CD14-positive monocyte (primary cell): ENCODE measurements around the gene NDUFA12. TPM values are rescaled to one million over a fixed set of nuclear protein-coding genes. Genes with fewer than 3 reads are reported as not detected.

ENCODE experiments used
- DNase-seq, 3 donors: peaks; one replicate each; pipeline ENCODE4 v3.0.0-alpha.2; 2011 to 2022
- H2AFZ ChIP-seq: 2 replicates; pipeline ENCODE4 v1.6.0; 2012; ENCODE audit warnings: mild to moderate bottlenecking, low read depth, low read length, inconsistent platforms; ENCODE audit not compliant: insufficient read depth, poor library complexity, severe bottlenecking
- H3K27ac ChIP-seq, 2 donors: 1 replicate in 1 of 2; 2 replicates in 1 of 2; pipeline ENCODE4 v1.5.1; 2012 to 2013; ENCODE audit warnings: low read length in 2 of 2, control low read depth in 1 of 2, inconsistent platforms in 1 of 2, low read depth in 1 of 2, mild to moderate bottlenecking in 1 of 2
- H3K27me3 ChIP-seq, 2 donors: one replicate each; pipeline versions ENCODE4 v1.6.0 to v1.6.1; 2011 to 2013; ENCODE audit warnings: low read length in 2 of 2; ENCODE audit not compliant: control insufficient read depth in 2 of 2, insufficient read depth in 2 of 2
- H3K36me3 ChIP-seq, 2 donors: replicated peaks in 1 of 2; 1 replicate in 1 of 2; 2 replicates in 1 of 2; pipeline versions ENCODE4 v1.5.1 to v1.6.1; 2012 to 2013; ENCODE audit warnings: low read length in 2 of 2, control low read depth in 1 of 2, inconsistent platforms in 1 of 2, mild to moderate bottlenecking in 1 of 2; ENCODE audit not compliant: insufficient read depth in 2 of 2, control insufficient read depth in 1 of 2
- H3K4me1 ChIP-seq, 2 donors: 1 replicate in 1 of 2; 2 replicates in 1 of 2; pipeline versions ENCODE4 v1.5.1 to v1.6.1; 2012 to 2013; ENCODE audit warnings: low read length in 2 of 2, control low read depth in 1 of 2, inconsistent platforms in 1 of 2, mild to moderate bottlenecking in 1 of 2, moderate library complexity in 1 of 2; ENCODE audit not compliant: insufficient read depth in 2 of 2, control insufficient read depth in 1 of 2
- H3K4me2 ChIP-seq: replicated peaks from 2 replicates; pipeline ENCODE3; 2012; ENCODE audit warnings: low read length, moderate library complexity, mild to moderate bottlenecking; ENCODE audit not compliant: poor library complexity, severe bottlenecking; ENCODE audit errors: extremely low read depth
- H3K4me3 ChIP-seq, 3 experiments: fragments of 200-600 bp in 1 of 3; sonication (generic) in 1 of 3; replicated peaks in 1 of 3; 1 replicate in 2 of 3; 2 replicates in 1 of 3; pipeline ENCODE4 v1.5.1; 2011 to 2013; ENCODE audit warnings: low read length in 3 of 3, mild to moderate bottlenecking in 3 of 3, control low read depth in 2 of 3, low read depth in 2 of 3, inconsistent platforms in 1 of 3, moderate library complexity in 1 of 3
- H3K79me2 ChIP-seq: 2 replicates; pipeline ENCODE4 v1.6.0; 2012; ENCODE audit warnings: mild to moderate bottlenecking, control low read depth, inconsistent platforms, low read length, moderate library complexity; ENCODE audit not compliant: insufficient read depth
- H3K9ac ChIP-seq: 2 replicates; pipeline ENCODE4 v1.6.0; 2017; ENCODE audit warnings: low read length, mild to moderate bottlenecking; ENCODE audit not compliant: insufficient read depth, poor library complexity, severe bottlenecking
- H3K9me3 ChIP-seq, 2 donors: replicated peaks in 1 of 2; 1 replicate in 1 of 2; 2 replicates in 1 of 2; pipeline versions ENCODE4 v1.5.1 to v1.6.1; 2012 to 2013; ENCODE audit warnings: low read length in 2 of 2, control low read depth in 1 of 2; ENCODE audit not compliant: control insufficient read depth in 1 of 2, insufficient read depth in 1 of 2
- H4K20me1 ChIP-seq: 2 replicates; pipeline ENCODE4 v1.6.0; 2012; ENCODE audit warnings: mild to moderate bottlenecking, low read length, control low read depth, moderate library complexity; ENCODE audit not compliant: insufficient read depth
- H3K27ac Mint-ChIP-seq, 7 donors: one replicate each; pipeline ENCODE4 v1.8.0; 2020; ENCODE audit warnings: mild to moderate bottlenecking in 7 of 7, mixed read lengths in 7 of 7, moderate library complexity in 6 of 7, inconsistent platforms in 2 of 7
- H3K27me3 Mint-ChIP-seq, 3 donors: one replicate each; pipeline ENCODE4 v1.8.0; 2021 to 2022; ENCODE audit warnings: low read depth in 3 of 3, mild to moderate bottlenecking in 3 of 3, mixed read lengths in 3 of 3, moderate library complexity in 3 of 3, inconsistent platforms in 1 of 3
- H3K36me3 Mint-ChIP-seq, 2 donors: one replicate each; pipeline ENCODE4 v1.8.0; 2020; ENCODE audit warnings: mixed read lengths in 2 of 2, inconsistent platforms in 1 of 2, mild to moderate bottlenecking in 1 of 2
- H3K4me1 Mint-ChIP-seq: one replicate; pipeline ENCODE4 v1.8.0; 2020; ENCODE audit warnings: mild to moderate bottlenecking, mixed read lengths
- H3K4me3 Mint-ChIP-seq, 2 donors: one replicate each; pipeline ENCODE4 v1.8.0; 2020; ENCODE audit warnings: mild to moderate bottlenecking in 2 of 2, mixed read lengths in 2 of 2, moderate library complexity in 1 of 2
- H3K9me3 Mint-ChIP-seq, 7 donors: one replicate each; pipeline ENCODE4 v1.8.0; 2020 to 2022; ENCODE audit warnings: mixed read lengths in 7 of 7, mild to moderate bottlenecking in 6 of 7, moderate library complexity in 6 of 7, inconsistent platforms in 2 of 7
- WGBS: methylation state at CpG from one replicate; pipeline ENCODE4 v1.1.5; 2013; ENCODE audit warnings: missing lambda C conversion rate; ENCODE audit not compliant: insufficient coverage; 5-methylcytosine and 5-hydroxymethylcytosine counted together
- intact Hi-C, 2 donors: fragments of 100-400 bp; cut with micrococcal nuclease; formaldehyde crosslinking; loops; one replicate each; pipeline versions ENCODE4 v1.15.0 to v1.15.1; 2023
- polyA plus RNA-seq, 3 donors: library from polyadenylated mRNA; depleted of rRNA in 1 of 3; unstranded in 2 of 3; stranded (reverse) in 1 of 3; fragments of 300-500 nt in 2 of 3; fragments of >200 nt in 1 of 3; fragmentation: Illumina TruSeq in 2 of 3; gene quantifications; 1 replicate in 2 of 3; 2 replicates in 1 of 3; pipeline ENCODE4 v1.2.3, GENCODE V29; 2012 to 2021
- TF ChIP-seq, protein P1 (sequence below): fragments of 200-600 bp; IDR thresholded peaks from one replicate; pipeline ENCODE4 v1.8.0; 2022; ENCODE audit warnings: antibody characterized with exemption, mild to moderate bottlenecking

Gene NDUFA12
- polyA plus RNA-seq, 3 donors = 105 to 302 (median 286) TPM

GRCh38 chr12:94965982-94966630 lies 37.4 kb downstream of the NDUFA12 start:
- no peak for DNase-seq
- Mint-ChIP-seq H3K4me1 (no peaks in the 10 kb centered on the region), H3K9me3 (no peaks in the 10 kb centered on the region), H3K36me3 (peaks cover 10 to 13% of the 10 kb centered on the region in 2 donors), H3K27ac (no peak overlapping the region), H3K27me3 (peaks cover 0 to 2% (median 0%) of the 10 kb centered on the region in 3 donors), H3K4me3 (no peak overlapping the region)
- TF ChIP-seq, protein P1, sequence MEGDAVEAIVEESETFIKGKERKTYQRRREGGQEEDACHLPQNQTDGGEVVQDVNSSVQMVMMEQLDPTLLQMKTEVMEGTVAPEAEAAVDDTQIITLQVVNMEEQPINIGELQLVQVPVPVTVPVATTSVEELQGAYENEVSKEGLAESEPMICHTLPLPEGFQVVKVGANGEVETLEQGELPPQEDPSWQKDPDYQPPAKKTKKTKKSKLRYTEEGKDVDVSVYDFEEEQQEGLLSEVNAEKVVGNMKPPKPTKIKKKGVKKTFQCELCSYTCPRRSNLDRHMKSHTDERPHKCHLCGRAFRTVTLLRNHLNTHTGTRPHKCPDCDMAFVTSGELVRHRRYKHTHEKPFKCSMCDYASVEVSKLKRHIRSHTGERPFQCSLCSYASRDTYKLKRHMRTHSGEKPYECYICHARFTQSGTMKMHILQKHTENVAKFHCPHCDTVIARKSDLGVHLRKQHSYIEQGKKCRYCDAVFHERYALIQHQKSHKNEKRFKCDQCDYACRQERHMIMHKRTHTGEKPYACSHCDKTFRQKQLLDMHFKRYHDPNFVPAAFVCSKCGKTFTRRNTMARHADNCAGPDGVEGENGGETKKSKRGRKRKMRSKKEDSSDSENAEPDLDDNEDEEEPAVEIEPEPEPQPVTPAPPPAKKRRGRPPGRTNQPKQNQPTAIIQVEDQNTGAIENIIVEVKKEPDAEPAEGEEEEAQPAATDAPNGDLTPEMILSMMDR = no peak
- intact Hi-C loops = no loop called here
- Histone ChIP-seq H3K4me3 (no peak overlapping the region), H2AFZ (no peak overlapping the region), H3K79me2 (no peaks in the 10 kb centered on the region), H3K9ac (no peak overlapping the region), H3K4me1 (no peaks in the 10 kb centered on the region), H3K27ac (no peak overlapping the region), H3K27me3 (no peaks in the 10 kb centered on the region), H3K36me3 (peaks cover 11 to 15% of the 10 kb centered on the region in 2 donors), H4K20me1 (no peaks in the 10 kb centered on the region), H3K9me3 (no peaks in the 10 kb centered on the region), H3K4me2 (no peak overlapping the region)
- WGBS = 100% methylated on average over 6 of the region's 9 CpGs

DNA sequence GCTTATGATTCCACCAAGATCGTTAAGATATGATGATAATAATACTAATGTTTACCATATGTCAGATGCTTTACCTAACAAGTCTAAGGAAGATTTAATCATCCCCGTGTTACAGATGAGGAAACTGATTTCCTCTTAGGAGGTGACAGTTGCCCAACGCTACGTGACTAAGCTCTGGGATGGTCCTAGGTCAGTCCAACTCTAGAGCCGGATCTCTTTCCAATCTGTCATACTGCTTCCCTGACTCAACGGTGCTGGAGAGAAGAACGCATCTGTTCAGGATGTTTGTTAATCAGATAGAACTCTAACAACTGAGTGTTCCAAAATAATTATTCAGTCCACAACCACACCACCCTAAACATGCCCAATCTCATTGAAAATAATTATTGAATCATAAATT lies 39.8 kb downstream of the NDUFA12 start:
- WGBS = 82% methylated on average over 2 of the region's 7 CpGs
- no peak for DNase-seq

More for the DNA sequence above, 39.8 kb downstream of the NDUFA12 start:
- H3K27me3 Mint-ChIP-seq = peaks cover 0 to 6% (median 2%) of the 10 kb centered on the region in 3 donors
- no peaks in the 10 kb centered on the region for H3K79me2 ChIP-seq
- H3K27me3 ChIP-seq = no peaks in the 10 kb centered on the region
- no peaks in the 10 kb centered on the region for H3K36me3 Mint-ChIP-seq
- H3K4me2 ChIP-seq = no peak overlapping the region
- H3K4me1 Mint-ChIP-seq = peaks cover 3% of the 10 kb centered on the region
- intact Hi-C loops = no loop called here
- H4K20me1 ChIP-seq = no peaks in the 10 kb centered on the region
- H2AFZ ChIP-seq = no peak overlapping the region
- H3K27ac Mint-ChIP-seq = no peak overlapping the region
- no peaks in the 10 kb centered on the region for H3K36me3 ChIP-seq
- H3K9me3 Mint-ChIP-seq = no peaks in the 10 kb centered on the region
- H3K4me1 ChIP-seq = no peaks in the 10 kb centered on the region
- H3K9me3 ChIP-seq = no peaks in the 10 kb centered on the region
- H3K4me3 ChIP-seq = no peak overlapping the region
- H3K4me3 Mint-ChIP-seq = no peak overlapping the region
- H3K27ac ChIP-seq = no peak overlapping the region
- TF ChIP-seq, protein P1 = no peak
- H3K9ac ChIP-seq = no peak overlapping the region
